ENCODE measurements around the gene CD8B. TPM values are rescaled to one million over a fixed set of nuclear protein-coding genes. Genes with fewer than 3 reads are reported as not detected.
A peak's percentile ranks its signal among the peaks of the same experiment; 100 is the strongest.

The CD8B gene
- total RNA-seq, 4 donors from 2014 or later: 5.1 TPM; not detected in 3

DNA sequence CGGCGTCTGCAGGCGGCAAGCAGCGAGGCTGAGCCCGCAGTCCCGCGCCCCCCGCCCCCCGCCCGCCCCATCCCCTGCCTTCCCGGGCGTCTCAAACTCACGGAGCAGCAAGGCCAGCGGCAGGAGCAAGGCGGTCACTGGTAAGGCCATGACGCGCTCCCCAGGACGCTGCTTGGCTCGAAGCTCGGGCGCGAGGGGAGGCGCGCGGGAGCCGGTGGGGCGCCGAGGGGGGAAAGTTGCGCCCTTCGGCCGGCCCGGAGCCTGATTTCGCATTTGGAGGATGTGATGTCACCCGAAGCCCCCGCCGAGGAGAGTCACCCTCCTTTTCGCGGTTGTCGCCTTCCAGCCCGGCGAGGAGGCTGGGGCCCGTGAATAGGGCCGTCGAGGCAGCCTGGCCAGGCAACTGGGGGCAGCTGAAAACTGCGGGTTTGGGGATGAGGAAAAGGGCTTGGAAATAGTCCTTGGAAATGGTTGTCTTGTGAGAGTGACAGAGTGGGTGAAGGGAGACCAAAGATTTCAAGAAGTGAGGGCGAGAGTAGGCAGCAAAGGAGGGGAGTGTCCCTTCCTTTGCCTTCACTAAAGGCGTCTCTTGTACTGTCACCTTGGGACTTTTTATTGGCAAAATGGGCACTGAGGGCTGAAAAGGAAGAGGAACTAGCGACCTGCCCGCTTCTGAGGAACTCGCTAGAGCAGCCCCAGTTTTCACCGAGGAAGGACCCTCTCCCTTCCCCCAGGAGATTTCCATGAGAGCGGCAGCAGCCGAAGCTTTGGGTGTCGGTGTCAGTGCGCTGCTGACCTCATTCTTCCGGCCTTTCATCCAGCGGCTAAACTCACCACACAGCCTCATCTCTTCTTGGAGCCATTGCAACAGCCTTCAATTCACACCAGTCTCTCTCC is 70.8 kb downstream of the CD8B start, which contains the start of gene CD8A:
Gene CD8A, minus strand, starts transcription at position 238 of the 897 bp plus-strand sequence. Its CDS starts 88 bp downstream, at position 150.
- 0 to 7% methylated on average over 13 to 26 of the region's 57 CpGs for WGBS, 2 donors (ENCODE audit: low coverage in 1 of 2)
- in situ Hi-C loops (cut with MboI; ENCODE audit: low pct_ligation_motif_present in 1 of 4, low pct_unique_long_range_greater_than_20kb in 1 of 4, low sequenced_read_pairs in 3 of 4) (no loop called here), intact Hi-C loops (cut with DNase I; ENCODE audit: low total_unique reads) (no loop called here)
- H3K27me3 ChIP-seq: peaks cover 83% of the 10 kb centered on the region
- peaks cover 17 to 27% (median 24%) of the 10 kb centered on the region in 4 donors for H3K4me1 ChIP-seq
- H3K27ac ChIP-seq: no peak within 1 kb of the TSS
- TF ChIP-seq POLR2AphosphoS5 (IDR thresholded peaks at IDR 0.05) (no peak), POLR2A (IDR thresholded peaks at IDR 0.05) (no peak), EP300 (IDR thresholded peaks at IDR 0.05; ENCODE audit: low read depth) (no peak)
- TF ChIP-seq, protein P1, sequence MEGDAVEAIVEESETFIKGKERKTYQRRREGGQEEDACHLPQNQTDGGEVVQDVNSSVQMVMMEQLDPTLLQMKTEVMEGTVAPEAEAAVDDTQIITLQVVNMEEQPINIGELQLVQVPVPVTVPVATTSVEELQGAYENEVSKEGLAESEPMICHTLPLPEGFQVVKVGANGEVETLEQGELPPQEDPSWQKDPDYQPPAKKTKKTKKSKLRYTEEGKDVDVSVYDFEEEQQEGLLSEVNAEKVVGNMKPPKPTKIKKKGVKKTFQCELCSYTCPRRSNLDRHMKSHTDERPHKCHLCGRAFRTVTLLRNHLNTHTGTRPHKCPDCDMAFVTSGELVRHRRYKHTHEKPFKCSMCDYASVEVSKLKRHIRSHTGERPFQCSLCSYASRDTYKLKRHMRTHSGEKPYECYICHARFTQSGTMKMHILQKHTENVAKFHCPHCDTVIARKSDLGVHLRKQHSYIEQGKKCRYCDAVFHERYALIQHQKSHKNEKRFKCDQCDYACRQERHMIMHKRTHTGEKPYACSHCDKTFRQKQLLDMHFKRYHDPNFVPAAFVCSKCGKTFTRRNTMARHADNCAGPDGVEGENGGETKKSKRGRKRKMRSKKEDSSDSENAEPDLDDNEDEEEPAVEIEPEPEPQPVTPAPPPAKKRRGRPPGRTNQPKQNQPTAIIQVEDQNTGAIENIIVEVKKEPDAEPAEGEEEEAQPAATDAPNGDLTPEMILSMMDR (IDR thresholded peaks at IDR 0.05): no peak
- peaks cover 0 to under 1% of the 10 kb centered on the region in 2 donors for H3K9me3 ChIP-seq
- no peak for DNase-seq
- no peaks in the 10 kb centered on the region for H3K36me3 ChIP-seq
- H3K4me3 ChIP-seq: peak within 1 kb of the TSS in 2 of 4 donors; percentile 21 to 36

GRCh38 chr2:86790134-86790675 is 71.5 kb downstream of the CD8B start:
- intact Hi-C loops (cut with DNase I; ENCODE audit: low total_unique reads) (no loop called here), in situ Hi-C loops (cut with MboI; ENCODE audit: low pct_ligation_motif_present in 1 of 4, low pct_unique_long_range_greater_than_20kb in 1 of 4, low sequenced_read_pairs in 3 of 4) (no loop called here)
- peaks cover 17 to 27% (median 24%) of the 10 kb centered on the region in 4 donors for H3K4me1 ChIP-seq
- no peaks in the 10 kb centered on the region for H3K9me3 ChIP-seq
- no peak for TF ChIP-seq EP300 (IDR thresholded peaks at IDR 0.05; ENCODE audit: low read depth)
- no peak for TF ChIP-seq POLR2AphosphoS5 (IDR thresholded peaks at IDR 0.05)
- TF ChIP-seq, protein P1 (IDR thresholded peaks at IDR 0.05): no peak
- TF ChIP-seq POLR2A (IDR thresholded peaks at IDR 0.05): no peak
- no peak overlapping the region for H3K27ac ChIP-seq
- WGBS, 2 donors (ENCODE audit: low coverage in 1 of 2): 21% methylated on average over 25 of the region's 40 CpGs; no CpG with 5 or more reads in 1 of the 2 donors
- DNase-seq: no peak
- H3K36me3 ChIP-seq: no peaks in the 10 kb centered on the region
- H3K4me3 ChIP-seq: peak overlapping the region in 2 of 4 donors; percentile 21 to 36
- peaks cover 76% of the 10 kb centered on the region for H3K27me3 ChIP-seq

- no peak overlapping the region for H3K27ac ChIP-seq
- H3K36me3 ChIP-seq: no peaks in the 10 kb centered on the region
- DNase-seq: no peak
- H3K4me3 ChIP-seq: peak overlapping the region in 1 of 4 donors; percentile 36
- WGBS, 2 donors (ENCODE audit: low coverage in 1 of 2): 33% methylated on average over 15 of the region's 40 CpGs; no CpG with 5 or more reads in 1 of the 2 donors
- no peak for TF ChIP-seq EP300 (IDR thresholded peaks at IDR 0.05; ENCODE audit: low read depth)
- no peak for TF ChIP-seq POLR2AphosphoS5 (IDR thresholded peaks at IDR 0.05)
- TF ChIP-seq POLR2A (IDR thresholded peaks at IDR 0.05): no peak
- TF ChIP-seq, protein P1 (IDR thresholded peaks at IDR 0.05): no peak
- in situ Hi-C loops (cut with MboI; ENCODE audit: low pct_ligation_motif_present in 1 of 4, low pct_unique_long_range_greater_than_20kb in 1 of 4, low sequenced_read_pairs in 3 of 4): no loop called here
- intact Hi-C loops (cut with DNase I; ENCODE audit: low total_unique reads): no loop called here
- no peaks in the 10 kb centered on the region for H3K9me3 ChIP-seq
- peaks cover 71% of the 10 kb centered on the region for H3K27me3 ChIP-seq
- peaks cover 17 to 27% (median 24%) of the 10 kb centered on the region in 4 donors for H3K4me1 ChIP-seq
Measured at GRCh38 chr2:86789687-86790133, 72.0 kb downstream of the CD8B start.

Data from transverse colon (tissue), 4 donors.